ENCODE data around the gene CD300A. TPM values are rescaled to one million over a fixed set of nuclear protein-coding genes. Genes with fewer than 3 reads are reported as not detected.

CD300A gene
- total and polyA plus RNA-seq, 4 donors: 2.2 to 11.5 (median 8.0) TPM

DNA sequence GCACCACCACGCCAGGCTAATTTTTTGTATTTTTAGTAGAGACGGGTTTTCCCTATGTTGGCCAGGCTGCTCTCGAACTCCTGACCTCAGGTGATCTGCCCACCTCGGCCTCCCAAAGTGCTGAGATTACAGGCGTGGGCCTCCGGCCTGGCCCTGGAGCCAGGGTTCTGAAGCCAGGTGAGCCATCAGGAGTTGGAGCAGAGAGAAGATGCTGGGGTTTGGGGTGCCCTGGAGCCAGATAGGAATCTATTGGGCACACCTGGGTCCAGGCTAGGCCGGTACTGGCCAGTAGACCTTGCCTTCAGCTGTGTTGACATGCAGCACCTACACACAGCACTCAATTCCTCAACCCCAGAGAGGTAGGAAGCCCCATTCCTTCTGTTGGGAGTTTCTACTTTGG, 5.4 kb upstream of the CD300A start (continued):
- TF ChIP-seq TAF1 (conservative IDR thresholded peaks at IDR 0.05) (no peak), HNF4A (conservative IDR thresholded peaks at IDR 0.05) (no peak), EGR1 (IDR thresholded peaks at IDR 0.05; ENCODE audit: low read depth in 2 of 2) (no peak), RAD21 (IDR thresholded peaks at IDR 0.05) (no peak)

DNA sequence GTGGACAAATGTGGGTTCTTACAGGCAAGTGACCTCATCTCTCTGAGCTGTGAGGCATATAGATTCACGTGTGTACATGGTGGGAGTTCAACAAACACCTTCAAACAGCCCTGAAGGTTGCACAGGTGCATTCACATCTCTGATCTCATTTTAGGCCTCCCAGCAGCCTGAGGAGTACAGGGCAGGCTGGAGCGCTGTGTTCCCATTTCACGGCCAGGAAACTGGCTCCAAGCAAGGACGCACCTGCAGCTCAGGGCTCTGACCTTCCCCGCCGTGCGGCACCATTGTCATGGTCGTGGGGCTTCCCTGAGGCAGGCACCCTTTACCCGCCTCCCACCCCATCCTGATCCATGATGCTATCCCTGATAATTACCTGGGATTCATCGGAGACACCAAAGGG, 4.8 kb upstream of the CD300A start:
- 89% methylated on average over 10 of the region's 10 CpGs for WGBS
- H3K27ac ChIP-seq (ENCODE audit: low read depth in 1 of 2, low read length in 2 of 2): no peak overlapping the region

More for the DNA sequence above, 4.8 kb upstream of the CD300A start:
- Histone ChIP-seq H3K9ac (ENCODE audit: low read depth in 1 of 2, low read length in 2 of 2) (no peak overlapping the region), H3K36me3 (ENCODE audit: control insufficient read depth in 4 of 4, insufficient read depth in 3 of 4, low read depth in 1 of 4, low read length in 3 of 4) (no peaks in the 10 kb centered on the region), H3K9me3 (ENCODE audit: control insufficient read depth in 4 of 4, low read length in 3 of 4) (no peaks in the 10 kb centered on the region), H3K27me3 (ENCODE audit: control insufficient read depth in 4 of 4, insufficient read depth in 4 of 4, low read length in 3 of 4) (no peaks in the 10 kb centered on the region), H3K4me1 (ENCODE audit: control insufficient read depth in 4 of 4, insufficient read depth in 4 of 4, low read length in 3 of 4) (peaks cover 2 to 10% (median 5%) of the 10 kb centered on the region in 4 donors), H3K4me3 (ENCODE audit: low read depth in 1 of 3, low read length in 3 of 3) (no peak overlapping the region)
- TF ChIP-seq RAD21 (IDR thresholded peaks at IDR 0.05) (no peak), FOXA2 (IDR thresholded peaks at IDR 0.05) (no peak), RXRA (IDR thresholded peaks at IDR 0.05) (no peak), HNF4G (IDR thresholded peaks at IDR 0.05) (no peak), FOXA1 (IDR thresholded peaks at IDR 0.05) (no peak), HNF4A (conservative IDR thresholded peaks at IDR 0.05) (no peak), JUND (IDR thresholded peaks at IDR 0.05) (no peak), YY1 (IDR thresholded peaks at IDR 0.05) (no peak), TAF1 (conservative IDR thresholded peaks at IDR 0.05) (no peak), EGR1 (IDR thresholded peaks at IDR 0.05; ENCODE audit: low read depth in 2 of 2) (no peak), GABPA (IDR thresholded peaks at IDR 0.05 in 1 of 2, conservative IDR thresholded peaks at IDR 0.05 in 1 of 2) (no peak), NR2F2 (IDR thresholded peaks at IDR 0.05) (no peak), SP1 (IDR thresholded peaks at IDR 0.05) (no peak)
- TF ChIP-seq, protein P1, sequence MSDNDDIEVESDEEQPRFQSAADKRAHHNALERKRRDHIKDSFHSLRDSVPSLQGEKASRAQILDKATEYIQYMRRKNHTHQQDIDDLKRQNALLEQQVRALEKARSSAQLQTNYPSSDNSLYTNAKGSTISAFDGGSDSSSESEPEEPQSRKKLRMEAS (IDR thresholded peaks at IDR 0.05): no peak
- TF ChIP-seq, protein P2, sequence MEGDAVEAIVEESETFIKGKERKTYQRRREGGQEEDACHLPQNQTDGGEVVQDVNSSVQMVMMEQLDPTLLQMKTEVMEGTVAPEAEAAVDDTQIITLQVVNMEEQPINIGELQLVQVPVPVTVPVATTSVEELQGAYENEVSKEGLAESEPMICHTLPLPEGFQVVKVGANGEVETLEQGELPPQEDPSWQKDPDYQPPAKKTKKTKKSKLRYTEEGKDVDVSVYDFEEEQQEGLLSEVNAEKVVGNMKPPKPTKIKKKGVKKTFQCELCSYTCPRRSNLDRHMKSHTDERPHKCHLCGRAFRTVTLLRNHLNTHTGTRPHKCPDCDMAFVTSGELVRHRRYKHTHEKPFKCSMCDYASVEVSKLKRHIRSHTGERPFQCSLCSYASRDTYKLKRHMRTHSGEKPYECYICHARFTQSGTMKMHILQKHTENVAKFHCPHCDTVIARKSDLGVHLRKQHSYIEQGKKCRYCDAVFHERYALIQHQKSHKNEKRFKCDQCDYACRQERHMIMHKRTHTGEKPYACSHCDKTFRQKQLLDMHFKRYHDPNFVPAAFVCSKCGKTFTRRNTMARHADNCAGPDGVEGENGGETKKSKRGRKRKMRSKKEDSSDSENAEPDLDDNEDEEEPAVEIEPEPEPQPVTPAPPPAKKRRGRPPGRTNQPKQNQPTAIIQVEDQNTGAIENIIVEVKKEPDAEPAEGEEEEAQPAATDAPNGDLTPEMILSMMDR (IDR thresholded peaks at IDR 0.05; ENCODE audit: low read depth, low read length, missing input control): no peak
- TF ChIP-seq, protein P3, sequence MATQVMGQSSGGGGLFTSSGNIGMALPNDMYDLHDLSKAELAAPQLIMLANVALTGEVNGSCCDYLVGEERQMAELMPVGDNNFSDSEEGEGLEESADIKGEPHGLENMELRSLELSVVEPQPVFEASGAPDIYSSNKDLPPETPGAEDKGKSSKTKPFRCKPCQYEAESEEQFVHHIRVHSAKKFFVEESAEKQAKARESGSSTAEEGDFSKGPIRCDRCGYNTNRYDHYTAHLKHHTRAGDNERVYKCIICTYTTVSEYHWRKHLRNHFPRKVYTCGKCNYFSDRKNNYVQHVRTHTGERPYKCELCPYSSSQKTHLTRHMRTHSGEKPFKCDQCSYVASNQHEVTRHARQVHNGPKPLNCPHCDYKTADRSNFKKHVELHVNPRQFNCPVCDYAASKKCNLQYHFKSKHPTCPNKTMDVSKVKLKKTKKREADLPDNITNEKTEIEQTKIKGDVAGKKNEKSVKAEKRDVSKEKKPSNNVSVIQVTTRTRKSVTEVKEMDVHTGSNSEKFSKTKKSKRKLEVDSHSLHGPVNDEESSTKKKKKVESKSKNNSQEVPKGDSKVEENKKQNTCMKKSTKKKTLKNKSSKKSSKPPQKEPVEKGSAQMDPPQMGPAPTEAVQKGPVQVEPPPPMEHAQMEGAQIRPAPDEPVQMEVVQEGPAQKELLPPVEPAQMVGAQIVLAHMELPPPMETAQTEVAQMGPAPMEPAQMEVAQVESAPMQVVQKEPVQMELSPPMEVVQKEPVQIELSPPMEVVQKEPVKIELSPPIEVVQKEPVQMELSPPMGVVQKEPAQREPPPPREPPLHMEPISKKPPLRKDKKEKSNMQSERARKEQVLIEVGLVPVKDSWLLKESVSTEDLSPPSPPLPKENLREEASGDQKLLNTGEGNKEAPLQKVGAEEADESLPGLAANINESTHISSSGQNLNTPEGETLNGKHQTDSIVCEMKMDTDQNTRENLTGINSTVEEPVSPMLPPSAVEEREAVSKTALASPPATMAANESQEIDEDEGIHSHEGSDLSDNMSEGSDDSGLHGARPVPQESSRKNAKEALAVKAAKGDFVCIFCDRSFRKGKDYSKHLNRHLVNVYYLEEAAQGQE (IDR thresholded peaks at IDR 0.05): no peak
- TF ChIP-seq, protein P4, sequence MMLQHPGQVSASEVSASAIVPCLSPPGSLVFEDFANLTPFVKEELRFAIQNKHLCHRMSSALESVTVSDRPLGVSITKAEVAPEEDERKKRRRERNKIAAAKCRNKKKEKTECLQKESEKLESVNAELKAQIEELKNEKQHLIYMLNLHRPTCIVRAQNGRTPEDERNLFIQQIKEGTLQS (IDR thresholded peaks at IDR 0.05): no peak
- TF ChIP-seq, protein P5, sequence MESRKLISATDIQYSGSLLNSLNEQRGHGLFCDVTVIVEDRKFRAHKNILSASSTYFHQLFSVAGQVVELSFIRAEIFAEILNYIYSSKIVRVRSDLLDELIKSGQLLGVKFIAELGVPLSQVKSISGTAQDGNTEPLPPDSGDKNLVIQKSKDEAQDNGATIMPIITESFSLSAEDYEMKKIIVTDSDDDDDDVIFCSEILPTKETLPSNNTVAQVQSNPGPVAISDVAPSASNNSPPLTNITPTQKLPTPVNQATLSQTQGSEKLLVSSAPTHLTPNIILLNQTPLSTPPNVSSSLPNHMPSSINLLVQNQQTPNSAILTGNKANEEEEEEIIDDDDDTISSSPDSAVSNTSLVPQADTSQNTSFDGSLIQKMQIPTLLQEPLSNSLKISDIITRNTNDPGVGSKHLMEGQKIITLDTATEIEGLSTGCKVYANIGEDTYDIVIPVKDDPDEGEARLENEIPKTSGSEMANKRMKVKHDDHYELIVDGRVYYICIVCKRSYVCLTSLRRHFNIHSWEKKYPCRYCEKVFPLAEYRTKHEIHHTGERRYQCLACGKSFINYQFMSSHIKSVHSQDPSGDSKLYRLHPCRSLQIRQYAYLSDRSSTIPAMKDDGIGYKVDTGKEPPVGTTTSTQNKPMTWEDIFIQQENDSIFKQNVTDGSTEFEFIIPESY (IDR thresholded peaks at IDR 0.05): no peak
- no peak for DNase-seq (ENCODE audit: low spot score)

Measured in liver (tissue), 9 donors.